ENCODE data around the gene PHKG1.
"Not testable (repeated sequence)": the region's sequence is repeated elsewhere in the genome, so short reads cannot be mapped to it uniquely, and the experiment has no call there.

Gene PHKG1

DNA sequence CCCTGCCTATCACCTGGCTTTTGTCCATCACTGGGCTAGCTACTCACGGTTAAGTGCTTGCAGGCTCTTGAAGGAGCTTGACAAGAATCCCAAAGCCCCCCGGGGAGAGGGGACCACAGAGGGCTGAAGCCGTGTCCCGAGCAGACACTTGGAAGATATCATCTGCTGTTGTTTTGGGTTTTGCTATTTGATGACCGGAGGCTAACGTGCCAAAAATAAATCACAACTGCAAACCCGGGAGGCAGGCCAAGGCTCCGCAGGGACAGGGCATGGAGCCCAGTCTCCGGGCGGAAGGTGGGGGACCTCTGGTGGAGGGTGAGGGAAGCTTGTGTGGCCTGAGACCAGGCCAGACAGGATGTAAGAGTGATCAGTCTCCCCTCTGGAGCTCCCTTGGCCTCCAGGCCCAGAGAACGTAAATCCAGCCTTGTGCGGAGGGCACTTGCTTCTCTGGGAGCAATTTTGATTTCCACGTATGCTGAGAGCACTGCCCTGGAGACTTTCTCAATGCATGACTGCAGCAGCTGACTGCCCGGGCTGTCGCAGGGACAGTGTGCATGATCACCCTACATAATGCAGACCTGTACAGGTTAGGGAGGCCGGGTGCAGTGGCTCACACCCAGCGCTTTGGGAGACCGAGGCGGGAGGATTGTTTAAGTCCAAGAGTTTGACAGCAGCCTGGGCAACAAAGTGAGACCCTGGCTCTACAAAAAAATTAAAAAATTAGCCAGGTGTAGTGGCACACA lies at the start of gene PHKG1:
Gene PHKG1 (minus strand): TSS at position 164 of the 743 bp plus-strand sequence. CDS start 4,011 bp downstream, outside the sequence.
- no peak for DNase-seq (ENCODE audit: low read depth)

- DNase-seq (ENCODE audit: low read depth): not testable (repeated sequence)
Observed at GRCh38 chr7:56131062-56131461, 38.3 kb upstream of the PHKG1 start.

GRCh38 chr7:56127241-56127975 lies 34.7 kb upstream of the PHKG1 start:
- no peak for DNase-seq (ENCODE audit: low read depth)

GRCh38 chr7:56125831-56126230 lies 33.1 kb upstream of the PHKG1 start:
- no peak for DNase-seq (ENCODE audit: low read depth)

DNA sequence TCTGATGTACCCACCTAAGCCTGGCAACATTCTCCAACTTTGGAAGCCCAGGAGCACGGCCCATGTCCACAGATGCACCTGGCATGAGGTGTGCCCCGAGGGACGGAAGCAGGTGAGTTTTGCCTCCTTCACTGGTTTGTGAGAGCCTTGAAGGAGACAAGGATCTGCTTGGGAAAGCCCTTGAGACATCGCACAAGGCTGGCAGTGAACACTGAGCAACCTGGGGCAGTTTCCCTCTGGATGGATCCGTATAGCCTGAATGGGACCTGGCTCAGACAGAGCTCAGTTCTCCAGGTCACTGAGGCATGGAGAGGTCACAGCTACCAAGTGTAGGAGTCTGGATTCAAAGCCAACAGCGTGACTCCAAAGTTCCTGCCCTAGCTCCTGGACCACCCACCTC lies 32.2 kb upstream of the PHKG1 start:
- DNase-seq (ENCODE audit: low read depth): no peak

DNA sequence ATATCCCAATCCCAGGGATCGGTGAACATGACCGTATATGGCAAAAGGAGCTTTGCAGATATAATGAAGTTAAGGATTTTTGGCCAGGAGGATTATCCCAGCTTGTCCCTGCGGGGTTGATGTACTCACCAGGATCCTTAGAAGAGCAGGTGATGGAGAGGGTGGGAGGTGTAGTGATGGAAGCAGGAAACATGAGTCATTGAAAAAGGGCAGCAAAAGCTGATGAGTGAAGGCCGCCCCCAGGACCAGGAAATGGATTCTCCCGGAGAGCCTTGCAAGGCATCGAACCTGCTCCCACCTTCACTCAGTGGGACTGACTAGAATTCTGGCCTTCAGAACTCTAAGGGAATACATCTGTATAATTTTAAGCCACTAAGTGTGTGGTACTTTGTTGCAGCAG lies 28.7 kb upstream of the PHKG1 start:
- DNase-seq (ENCODE audit: low read depth): no peak

DNA sequence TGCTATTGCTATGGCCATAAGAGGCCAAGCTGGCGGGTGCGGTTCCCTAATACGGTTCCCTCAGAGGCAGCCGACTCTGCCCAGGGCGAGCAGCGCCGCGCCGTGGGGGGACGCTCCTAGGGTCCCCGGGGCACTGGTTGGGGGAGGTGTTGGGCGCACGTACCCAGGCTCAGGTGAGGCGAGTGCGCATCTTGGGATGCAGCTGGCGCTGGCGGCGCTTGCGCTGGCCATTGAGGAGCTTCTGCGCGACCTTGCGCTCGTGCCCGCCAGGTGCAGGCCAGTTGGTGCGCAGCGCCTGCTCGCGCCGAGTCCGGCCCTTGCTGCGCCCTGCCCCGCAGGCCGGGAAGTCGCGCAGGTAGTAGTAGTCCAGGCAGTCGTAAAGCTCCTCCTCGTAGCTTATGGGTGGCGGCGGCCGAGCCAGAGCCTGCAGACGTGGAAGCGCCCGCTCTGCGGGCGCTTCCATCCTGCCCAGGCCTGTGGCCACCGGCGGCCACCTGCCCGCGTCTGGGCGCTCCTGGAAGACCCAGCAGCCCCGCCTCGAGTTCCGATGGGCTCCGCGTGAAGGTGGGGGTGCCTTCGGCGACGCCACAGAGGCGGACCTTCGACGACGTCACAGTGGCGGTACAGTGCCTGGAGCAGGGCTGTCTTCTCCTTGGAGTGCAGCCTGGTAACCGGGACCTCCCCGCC lies 23.2 kb upstream of the PHKG1 start, which contains the start of gene NUPR2:
Gene NUPR2 (minus strand): TSS at position 566 of the 687 bp plus-strand sequence. CDS start 103 bp downstream, at position 463.
- DNase-seq (ENCODE audit: low read depth): no peak

GRCh38 chr7:56112244-56112643 lies 19.5 kb upstream of the PHKG1 start:
- DNase-seq (ENCODE audit: low read depth): not testable (repeated sequence)

DNA sequence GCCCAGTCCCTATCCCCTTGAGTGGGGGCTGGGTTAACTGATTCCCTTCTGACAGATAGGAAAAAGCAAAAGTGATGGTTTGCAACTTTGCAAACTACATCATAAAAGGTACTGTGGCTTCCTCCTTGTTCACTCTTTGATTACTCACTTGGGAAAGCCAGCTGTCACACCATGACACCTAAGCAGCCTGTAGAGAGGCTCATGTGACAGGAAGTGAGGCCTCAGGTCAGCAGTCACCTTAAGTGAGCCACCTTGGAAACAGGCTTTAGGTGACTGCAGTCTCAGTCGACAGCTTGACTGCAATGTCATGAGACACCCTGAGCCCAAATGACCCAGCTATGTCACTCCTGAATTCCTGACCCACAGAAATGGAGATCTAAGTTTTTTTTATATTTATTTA lies 17.9 kb upstream of the PHKG1 start:
- DNase-seq (ENCODE audit: low read depth): no peak

DNA sequence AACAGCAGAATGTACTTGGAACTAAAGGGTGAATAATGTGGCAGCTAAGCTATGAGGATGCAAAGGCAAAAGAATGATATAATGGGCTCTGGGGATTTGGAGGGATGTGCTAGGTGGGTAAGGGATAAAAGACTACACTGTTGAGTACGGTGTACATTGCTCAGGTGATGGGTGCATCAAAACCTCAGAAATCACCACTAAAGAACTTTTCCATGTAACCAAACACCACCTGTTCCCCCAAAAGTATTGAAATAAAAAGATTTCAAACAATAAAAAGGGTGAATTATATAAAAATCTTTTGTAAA lies 15.2 kb upstream of the PHKG1 start:
- DNase-seq (ENCODE audit: low read depth): no peak

DNA sequence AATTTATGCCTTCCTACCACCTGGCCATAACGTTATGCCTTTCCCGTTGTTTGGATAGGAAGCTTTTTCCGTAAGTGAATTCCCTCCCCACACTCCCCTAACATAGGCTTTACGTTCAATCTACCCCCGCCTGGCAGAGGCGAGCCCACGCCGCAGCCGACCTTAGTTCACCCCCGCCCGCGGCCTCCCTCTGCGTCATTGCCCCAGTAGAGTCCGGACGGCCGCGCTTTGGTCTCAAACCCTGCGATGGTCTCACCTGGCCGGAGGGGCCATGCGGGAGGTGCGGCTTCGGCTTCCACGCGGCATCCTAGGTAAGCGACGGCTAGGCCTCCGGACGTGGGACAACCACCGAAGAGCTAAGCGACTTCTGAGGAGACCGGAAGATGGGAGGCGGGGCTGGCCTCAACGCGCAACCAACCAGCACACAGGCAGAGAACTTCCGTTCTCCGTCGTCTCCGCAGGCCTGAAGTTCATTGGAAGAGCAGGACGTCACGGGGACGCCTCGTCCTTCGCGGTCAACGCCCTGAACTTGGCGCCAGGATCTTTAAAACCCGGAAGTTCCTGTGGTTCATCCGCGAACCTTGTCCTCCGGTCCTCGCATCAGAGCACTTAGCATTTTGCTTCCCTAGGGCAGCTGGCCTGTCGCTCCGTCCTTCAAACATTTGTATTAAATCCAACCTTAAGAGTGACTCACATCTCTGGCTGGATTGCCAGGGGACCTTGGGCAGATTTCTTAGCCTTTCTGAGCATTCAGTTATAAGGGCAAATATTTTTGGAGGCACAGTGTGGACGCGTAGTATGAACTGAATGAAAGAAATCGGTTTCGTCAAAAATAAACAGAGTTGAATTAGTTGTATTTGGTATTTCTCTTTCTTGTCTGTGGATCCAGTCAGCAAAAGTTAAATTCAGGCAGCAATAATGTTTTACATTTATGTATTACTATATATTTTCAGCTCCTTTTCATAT lies 13.6 kb upstream of the PHKG1 start, which contains the start of gene CHCHD2:
Gene CHCHD2 (minus strand): TSS at position 369 of the 966 bp plus-strand sequence. CDS start 63 bp downstream, at position 306.
- DNase-seq (ENCODE audit: low read depth): peak; percentile 84

DNA sequence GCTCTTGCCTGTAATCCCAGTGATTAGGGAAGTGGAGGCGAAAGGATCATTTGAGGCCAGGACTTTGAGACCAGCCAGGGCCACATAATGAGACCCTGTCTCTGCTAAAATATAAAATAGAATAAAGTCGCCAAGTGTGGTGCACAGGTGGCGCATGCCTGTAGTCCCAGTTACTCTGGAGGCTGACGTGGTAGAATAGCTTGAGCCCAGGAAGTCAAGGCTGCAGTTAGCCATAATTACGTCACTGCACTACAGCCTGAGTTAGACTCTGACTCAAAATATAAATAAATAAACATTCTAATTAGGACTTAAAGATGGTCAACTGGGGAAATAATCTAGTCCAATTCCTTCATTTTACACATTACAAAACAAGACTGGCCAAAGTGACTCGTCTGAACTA lies 12.8 kb upstream of the PHKG1 start:
- no peak for DNase-seq (ENCODE audit: low read depth)

DNA sequence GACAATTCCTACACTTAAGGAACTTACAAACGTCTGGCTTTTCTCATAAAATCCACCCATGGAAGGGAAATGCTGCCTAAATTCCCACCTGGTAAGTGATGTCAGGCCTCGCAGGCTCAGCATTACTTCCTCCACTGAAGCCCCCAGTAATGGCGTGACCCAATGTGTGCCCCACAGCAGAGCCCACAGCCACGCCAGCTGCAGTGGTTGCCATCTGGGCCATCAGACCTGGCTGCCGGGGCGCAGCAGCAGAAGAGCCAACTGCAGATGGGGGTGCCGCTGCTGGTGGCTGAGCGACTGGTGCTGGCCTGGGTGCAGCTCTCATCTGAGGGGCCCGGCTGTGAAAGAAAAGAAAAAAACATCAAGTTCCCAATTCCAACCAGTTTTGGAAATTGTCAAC lies 11.4 kb upstream of the PHKG1 start:
- not testable (repeated sequence) for DNase-seq (ENCODE audit: low read depth)

GRCh38 chr7:56099653-56100052 lies 6.9 kb upstream of the PHKG1 start:
- DNase-seq (ENCODE audit: low read depth): no peak

GRCh38 chr7:56098187-56099008 lies 5.6 kb upstream of the PHKG1 start:
- not testable (repeated sequence) for DNase-seq (ENCODE audit: low read depth)

DNA sequence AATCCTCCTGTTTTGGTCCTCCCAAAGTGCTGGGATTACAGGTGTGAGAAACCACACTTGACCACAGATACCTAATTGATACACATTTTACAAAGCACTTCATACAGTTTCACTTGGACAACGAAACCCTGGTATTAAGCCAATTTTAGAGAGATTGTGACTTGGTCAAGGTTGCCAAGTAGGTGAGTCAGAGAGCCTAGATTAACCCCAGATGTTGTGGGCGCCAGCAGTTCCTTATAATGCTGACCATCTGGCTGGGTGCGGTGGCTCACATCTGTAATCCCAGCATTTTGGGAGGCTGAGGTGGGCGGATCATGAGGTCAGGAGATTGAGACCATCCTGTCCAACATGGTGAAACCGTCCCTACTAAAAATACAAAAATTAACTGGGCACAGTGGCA lies 4.9 kb upstream of the PHKG1 start:
- no peak for DNase-seq (ENCODE audit: low read depth)

GRCh38 chr7:56092388-56092787 lies 364 bp downstream of the PHKG1 start:
- DNase-seq (ENCODE audit: low read depth): not testable (repeated sequence)

- DNase-seq (ENCODE audit: low read depth): no peak
Observed at GRCh38 chr7:56091591-56091990, 1.2 kb downstream of the PHKG1 start.

DNA sequence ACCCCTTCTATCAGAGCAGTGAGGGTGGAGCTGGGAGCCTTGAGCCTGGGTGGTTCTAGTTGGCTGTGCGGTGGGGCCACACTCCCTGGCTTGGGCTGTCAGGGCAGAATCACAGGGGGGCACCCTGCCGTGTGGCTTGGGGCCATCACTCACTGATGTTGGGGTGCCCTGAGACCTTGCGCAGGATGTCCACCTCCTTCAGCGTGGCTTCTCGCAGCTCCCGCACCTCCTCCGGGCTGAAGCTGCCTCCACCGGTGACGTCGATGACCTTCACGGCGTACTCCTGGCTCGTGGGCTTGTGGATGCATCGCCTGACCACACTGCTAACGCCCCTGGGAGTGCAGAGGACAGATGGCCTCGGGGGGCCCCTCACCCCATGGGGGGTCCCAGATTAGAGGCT lies 5.3 kb downstream of the PHKG1 start:
- DNase-seq (ENCODE audit: low read depth): no peak

DNA sequence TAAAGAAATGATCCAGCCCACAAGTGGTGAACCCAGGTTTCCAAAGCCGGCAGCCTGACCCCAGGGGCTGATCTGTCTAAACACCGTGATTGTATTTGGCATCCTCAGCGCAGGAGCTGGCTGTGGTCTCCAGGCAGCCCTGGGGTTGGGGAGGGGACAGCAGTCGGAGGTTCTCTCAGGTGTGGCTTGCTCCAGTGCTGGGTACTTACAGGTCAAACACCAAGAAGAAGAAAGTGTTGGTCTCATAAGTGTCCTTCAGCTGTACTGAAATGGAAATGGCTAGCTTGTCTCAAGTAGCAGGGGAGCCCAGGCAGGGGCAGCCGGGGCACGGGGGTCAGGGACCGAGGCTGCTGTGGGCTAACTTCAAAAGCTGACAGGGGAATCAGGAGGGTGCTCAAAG lies 6.0 kb downstream of the PHKG1 start:
- DNase-seq (ENCODE audit: low read depth): no peak

Data from stimulated activated CD8-positive, alpha-beta memory T cell treated with anti-CD3 and anti-CD28 coated beads, Interleukin-12 subunit alpha, Interleukin-12 subunit beta, amount 100 ng/mL, for 4 hours (primary cell).